H1 (cell line): ENCODE data around the gene RABEP1. TPM values are rescaled to one million over a fixed set of nuclear protein-coding genes. Genes with fewer than 3 reads are reported as not detected.

ENCODE experiments used
- BACH1 ChIP-seq: IDR thresholded peaks from 2 replicates; pipeline ENCODE4 v1.6.1; 2012; ENCODE audit warnings: low read length, improper control_type of control experiment
- CHD2 ChIP-seq: IDR thresholded peaks from 2 replicates; pipeline ENCODE4 v1.6.1; 2012; ENCODE audit warnings: low read length, improper control_type of control experiment
- CREB1 ChIP-seq: IDR thresholded peaks from 2 replicates; pipeline ENCODE4 v1.6.1; 2012; ENCODE audit warnings: inconsistent platforms
- POLR2AphosphoS5 ChIP-seq: IDR thresholded peaks from 2 replicates; pipeline ENCODE4 v1.6.1; 2011; ENCODE audit warnings: low read depth, low read length
- SIX5 ChIP-seq: IDR thresholded peaks from 2 replicates; pipeline ENCODE4 v1.6.1; 2011; ENCODE audit warnings: mild to moderate bottlenecking, low read depth, low read length
- polyA plus RNA-seq, 7 experiments: library from polyadenylated mRNA; depleted of rRNA in 3 of 7; stranded (reverse) in 5 of 7; unstranded in 2 of 7; fragments of >200 nt in 5 of 7; fragments of 200-250 nt in 2 of 7; gene quantifications; 1 replicate in 5 of 7; 2 replicates in 1 of 7; 4 replicates in 1 of 7; pipeline versions ENCODE4 v1.2.1 to v1.2.3, GENCODE V29; 2011 to 2013; ENCODE audit warnings: missing spikeins in 2 of 7, mixed read lengths in 2 of 7
- total RNA-seq: library from RNA; stranded (reverse); fragmentation: NEBNext Ultra II Directional; extraction: Animal tissue kit (Norgen Biotek cat#: 25700); gene quantifications from 2 replicates; pipeline ENCODE4 v1.2.1, GENCODE V29; 2021

Gene RABEP1
- total and polyA plus RNA-seq, 2 of the 8 experiments (the other 6 are each of a cell fraction or from before 2014, with no cell fraction given) = 8.5 to 52.3 TPM

DNA sequence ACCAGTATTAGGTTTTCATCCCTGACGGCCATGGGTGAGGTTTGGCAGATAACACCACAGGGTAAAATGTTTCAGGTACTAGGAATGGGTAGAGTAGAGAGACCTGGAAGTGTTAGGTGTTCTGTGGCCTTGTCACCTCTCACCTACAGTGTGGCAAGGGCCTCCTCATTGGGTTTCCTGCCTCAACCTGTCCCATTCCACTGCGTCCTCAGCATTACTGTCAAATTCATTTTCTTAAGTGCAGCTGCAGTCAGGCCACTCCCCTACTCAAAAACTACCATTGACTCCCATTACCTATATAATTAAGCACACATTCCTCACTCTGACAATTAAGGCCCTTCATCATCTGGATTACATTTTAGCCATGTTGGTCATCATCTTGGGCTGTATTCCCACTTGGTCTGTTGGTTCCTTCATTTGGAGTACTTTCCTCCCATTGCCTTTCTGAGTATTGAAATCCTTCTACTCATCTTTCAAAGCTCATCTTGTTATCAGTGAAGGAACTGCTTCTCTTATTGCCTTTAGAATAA lies 72.9 kb downstream of the RABEP1 start (continued):
- TF ChIP-seq SIX5 (no peak), POLR2AphosphoS5 (no peak), CREB1 (no peak), CHD2 (no peak), BACH1 (no peak)
